Mesenchymal stem cell (in vitro differentiated cells and primary cell): ENCODE data around the gene SMIM29.

ENCODE experiments used
- DNase-seq: peaks from one replicate; pipeline ENCODE4 v3.0.0-alpha.2; 2013
- H2AFZ ChIP-seq: one replicate; pipeline ENCODE4 v1.6.1; 2013; ENCODE audit warnings: low read depth, mild to moderate bottlenecking, control low read depth, inconsistent platforms, low read length, moderate library complexity
- H2AK5ac ChIP-seq: 2 replicates; pipeline ENCODE4 v1.6.1; 2013; ENCODE audit warnings: low read length, moderate library complexity, mild to moderate bottlenecking, inconsistent platforms; ENCODE audit not compliant: severe bottlenecking
- H2BK120ac ChIP-seq: one replicate; pipeline ENCODE4 v1.6.1; 2013; ENCODE audit warnings: low read depth, mild to moderate bottlenecking, inconsistent platforms, low read length, moderate library complexity
- H2BK12ac ChIP-seq, 2 experiments: one replicate each; pipeline ENCODE4 v1.6.1; 2013; ENCODE audit warnings: inconsistent platforms in 2 of 2, low read length in 2 of 2, mild to moderate bottlenecking in 2 of 2, moderate library complexity in 2 of 2, control low read depth in 1 of 2
- H2BK15ac ChIP-seq: one replicate; pipeline ENCODE4 v1.6.1; 2013; ENCODE audit warnings: mild to moderate bottlenecking, low read depth, inconsistent platforms; ENCODE audit not compliant: poor library complexity, severe bottlenecking
- H2BK5ac ChIP-seq: 2 replicates; pipeline ENCODE4 v1.6.1; 2013; ENCODE audit warnings: low read depth, mild to moderate bottlenecking, low read length, control low read depth, inconsistent platforms; ENCODE audit not compliant: poor library complexity, severe bottlenecking
- H3K14ac ChIP-seq, 2 experiments: one replicate each; pipeline ENCODE4 v1.6.1; 2013; ENCODE audit warnings: inconsistent platforms in 2 of 2, low read length in 2 of 2, control low read depth in 1 of 2, mild to moderate bottlenecking in 1 of 2, moderate library complexity in 1 of 2
- H3K18ac ChIP-seq, 2 experiments: one replicate each; pipeline ENCODE4 v1.6.1; 2013; ENCODE audit warnings: inconsistent platforms in 2 of 2, low read length in 2 of 2, control low read depth in 1 of 2, low read depth in 1 of 2, mild to moderate bottlenecking in 1 of 2
- H3K23ac ChIP-seq, 2 experiments: one replicate each; pipeline ENCODE4 v1.6.1; 2013; ENCODE audit warnings: inconsistent platforms in 2 of 2, low read length in 2 of 2, mild to moderate bottlenecking in 2 of 2, moderate library complexity in 2 of 2, control low read depth in 1 of 2
- H3K27ac ChIP-seq: 2 replicates; pipeline ENCODE4 v1.5.1; 2013; ENCODE audit warnings: mild to moderate bottlenecking, moderate library complexity, low read length, control low read depth, inconsistent platforms; ENCODE audit not compliant: poor library complexity, severe bottlenecking
- H3K27me3 ChIP-seq, 2 experiments: 2 replicates each; pipeline versions ENCODE4 v1.6.1 to v1.7.0; 2013; ENCODE audit warnings: low read length in 2 of 2, mild to moderate bottlenecking in 2 of 2, moderate library complexity in 2 of 2, control low read depth in 1 of 2, inconsistent platforms in 1 of 2; ENCODE audit not compliant: control insufficient read depth in 1 of 2, insufficient read depth in 1 of 2
- H3K36me3 ChIP-seq, 2 experiments: 2 replicates each; pipeline versions ENCODE4 v1.6.1 to v1.7.0; 2013; ENCODE audit warnings: low read length in 2 of 2, control low read depth in 1 of 2, inconsistent platforms in 1 of 2, low read depth in 1 of 2, mild to moderate bottlenecking in 1 of 2; ENCODE audit not compliant: insufficient read depth in 2 of 2, control insufficient read depth in 1 of 2
- H3K4ac ChIP-seq, 2 experiments: one replicate each; pipeline ENCODE4 v1.6.1; 2013; ENCODE audit warnings: inconsistent platforms in 2 of 2, low read length in 2 of 2, mild to moderate bottlenecking in 2 of 2, moderate library complexity in 2 of 2, control low read depth in 1 of 2, low read depth in 1 of 2
- H3K4me1 ChIP-seq: 2 replicates; pipeline ENCODE4 v1.6.1; 2013; ENCODE audit warnings: low read depth, low read length, control low read depth; ENCODE audit not compliant: control insufficient read depth, insufficient read depth
- H3K4me2 ChIP-seq: 2 replicates; pipeline ENCODE4 v1.6.1; 2013; ENCODE audit warnings: low read length, mild to moderate bottlenecking, inconsistent platforms; ENCODE audit not compliant: poor library complexity, severe bottlenecking
- H3K4me3 ChIP-seq, 2 experiments: 2 replicates each; pipeline versions ENCODE4 v1.5.1 to v1.7.0; 2013; ENCODE audit warnings: low read length in 2 of 2, mild to moderate bottlenecking in 2 of 2, control low read depth in 1 of 2, low read depth in 1 of 2; ENCODE audit not compliant: insufficient read depth in 1 of 2
- H3K79me1 ChIP-seq: replicated peaks from 2 replicates; pipeline ENCODE4 v1.6.1; 2013; ENCODE audit warnings: mild to moderate bottlenecking, control low read depth, low read length, inconsistent platforms; ENCODE audit not compliant: poor library complexity, severe bottlenecking
- H3K9ac ChIP-seq: 2 replicates; pipeline ENCODE4 v1.7.0; 2013; ENCODE audit warnings: mild to moderate bottlenecking, low read length, moderate library complexity
- H3K9me3 ChIP-seq: 2 replicates; pipeline ENCODE4 v1.7.0; 2013; ENCODE audit warnings: mild to moderate bottlenecking, low read length; ENCODE audit not compliant: control insufficient read depth
- H4K8ac ChIP-seq: one replicate; pipeline ENCODE4 v1.6.1; 2013; ENCODE audit warnings: inconsistent platforms, mild to moderate bottlenecking, low read length, moderate library complexity
- H4K91ac ChIP-seq: one replicate; pipeline ENCODE4 v1.6.1; 2013; ENCODE audit warnings: mild to moderate bottlenecking, low read length, inconsistent platforms
- WGBS: methylation state at CpG from one replicate; pipeline ENCODE4 v1.1.7; 2013; ENCODE audit warnings: mixed read lengths; 5-methylcytosine and 5-hydroxymethylcytosine counted together

The SMIM29 gene

GRCh38 chr6:34226066-34226465, 22.7 kb downstream of the SMIM29 start:
- Histone ChIP-seq H3K14ac (no peak overlapping the region), H2AK5ac (no peak overlapping the region), H2BK120ac (no peak overlapping the region), H2AFZ (no peak overlapping the region), H4K91ac (no peak overlapping the region), H3K18ac (no peak overlapping the region), H3K27ac (no peak overlapping the region), H2BK5ac (no peak overlapping the region), H3K4me1 (peaks cover 26% of the 10 kb centered on the region), H3K79me1 (no peaks in the 10 kb centered on the region), H3K27me3 (no peaks in the 10 kb centered on the region), H3K4ac (no peak overlapping the region), H3K9me3 (no peaks in the 10 kb centered on the region), H2BK15ac (peak overlapping the region; percentile 49), H3K4me3 (no peak overlapping the region), H4K8ac (no peak overlapping the region), H3K36me3 (no peaks in the 10 kb centered on the region), H3K4me2 (no peak overlapping the region), H3K9ac (no peak overlapping the region), H2BK12ac (no peak overlapping the region), H3K23ac (no peak overlapping the region)
- no peak for DNase-seq
- WGBS = 72% methylated on average over 7 of the region's 7 CpGs

GRCh38 chr6:34225551-34225950, 23.3 kb downstream of the SMIM29 start:
- DNase-seq = no peak
- no peak overlapping the region for H3K4me3 ChIP-seq
- H2AFZ ChIP-seq = no peak overlapping the region
- H3K27me3 ChIP-seq = no peaks in the 10 kb centered on the region
- no peak overlapping the region for H3K14ac ChIP-seq
- no peak overlapping the region for H3K9ac ChIP-seq
- H3K18ac ChIP-seq = no peak overlapping the region
- no peak overlapping the region for H3K27ac ChIP-seq
- H2BK120ac ChIP-seq = no peak overlapping the region
- over 99% methylated on average over 5 of the region's 5 CpGs for WGBS
- H3K79me1 ChIP-seq = no peaks in the 10 kb centered on the region
- peak overlapping the region; percentile 7 for H4K8ac ChIP-seq
- H3K4ac ChIP-seq = no peak overlapping the region
- H2AK5ac ChIP-seq = no peak overlapping the region
- H3K4me1 ChIP-seq = peaks cover 25% of the 10 kb centered on the region
- no peak overlapping the region for H3K4me2 ChIP-seq
- peak overlapping the region; percentile 11 for H4K91ac ChIP-seq
- no peaks in the 10 kb centered on the region for H3K36me3 ChIP-seq
- H2BK5ac ChIP-seq = no peak overlapping the region
- peak overlapping the region; percentile 15 to 82 for H2BK12ac ChIP-seq
- no peak overlapping the region for H2BK15ac ChIP-seq
- no peak overlapping the region for H3K23ac ChIP-seq
- no peaks in the 10 kb centered on the region for H3K9me3 ChIP-seq

DNA sequence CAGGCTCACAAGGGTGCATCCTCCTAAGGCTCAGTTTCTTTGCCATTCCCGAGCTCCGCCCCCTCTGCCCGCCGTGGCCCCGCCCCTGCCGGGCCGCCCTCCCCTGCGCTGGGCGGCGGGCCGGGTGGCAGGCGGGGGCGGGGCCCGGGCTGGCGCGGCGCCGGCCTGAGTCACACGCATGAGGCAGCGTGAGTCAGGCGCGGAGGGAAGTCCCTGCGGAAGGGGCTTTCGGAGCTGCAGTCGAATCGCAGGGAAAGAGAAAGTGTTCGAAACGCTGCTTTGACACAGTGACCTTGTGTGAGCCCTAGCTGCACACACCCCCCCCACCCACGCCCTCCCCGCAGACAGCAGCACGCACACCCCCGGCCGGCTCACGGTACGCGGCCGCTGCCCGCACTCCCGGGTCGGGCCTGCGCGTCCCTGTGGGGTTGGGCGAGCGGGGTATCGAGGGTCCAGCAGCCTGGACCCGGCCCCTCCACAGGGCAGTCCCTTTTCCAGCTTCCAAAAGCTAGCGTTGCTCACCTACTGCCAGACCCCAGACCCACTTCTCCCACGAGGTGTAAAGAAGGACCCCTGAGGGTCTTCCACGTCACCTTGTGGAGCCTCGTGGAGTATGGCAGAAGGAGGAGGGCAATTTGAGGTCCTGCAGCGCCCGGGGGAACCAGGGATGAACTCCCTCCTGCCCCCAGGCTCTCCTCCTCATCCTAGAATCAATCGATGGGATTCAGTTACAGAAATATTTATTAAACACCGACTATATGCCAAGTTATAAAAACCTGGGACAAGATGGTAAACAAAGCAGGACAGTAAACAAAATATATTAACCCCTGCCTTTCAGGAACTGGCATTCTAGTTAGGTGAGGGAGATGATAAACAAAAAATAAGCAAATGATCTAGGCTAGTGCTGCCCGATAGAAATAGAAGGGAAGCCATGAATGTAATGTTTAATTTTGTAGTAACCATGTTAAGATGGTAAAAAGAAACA, 24.6 kb downstream of the SMIM29 start:
- peak overlapping the region; percentile 80 to 100 for H2BK12ac ChIP-seq
- 4% methylated on average over 27 of the region's 55 CpGs for WGBS
- no peaks in the 10 kb centered on the region for H3K36me3 ChIP-seq

DNA sequence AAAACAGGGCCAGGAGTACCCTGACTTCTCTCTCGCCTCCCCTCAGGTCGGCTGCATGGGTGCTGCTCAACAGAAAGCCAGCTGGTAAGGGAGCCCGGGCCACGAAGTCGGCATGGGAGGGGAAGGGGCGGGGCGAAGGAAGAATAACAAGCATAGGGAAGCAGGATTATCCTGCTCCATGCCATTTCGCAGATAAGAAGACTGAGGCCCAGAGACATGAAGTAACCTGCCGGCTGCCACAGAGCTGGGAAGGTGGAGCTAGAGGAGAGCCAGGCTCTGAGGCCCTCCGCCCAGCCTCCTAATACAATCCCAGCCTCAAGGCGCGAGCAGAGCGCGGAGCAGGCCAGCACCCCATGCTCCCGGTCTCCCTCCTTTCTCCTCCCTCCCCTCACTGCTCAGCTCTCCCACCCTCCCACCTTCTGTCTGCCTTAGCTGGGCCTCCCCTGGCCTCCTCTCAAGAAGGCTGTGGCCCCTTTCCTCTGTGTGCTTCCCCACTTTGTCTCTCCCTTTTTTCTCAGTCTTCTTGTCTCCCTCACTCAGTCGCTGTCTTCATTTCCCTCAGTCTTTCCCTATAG, 25.3 kb downstream of the SMIM29 start:
- peak overlapping the region; percentile 49 to 74 for H3K4me3 ChIP-seq
- H4K91ac ChIP-seq = peak overlapping the region; percentile 80
- H3K27ac ChIP-seq = peak overlapping the region; percentile 58
- no peak overlapping the region for H3K23ac ChIP-seq
- no peaks in the 10 kb centered on the region for H3K79me1 ChIP-seq
- WGBS = 14% methylated on average over 16 of the region's 16 CpGs
- H3K4ac ChIP-seq = peak overlapping the region; percentile 70 to 77
- peak overlapping the region; percentile 51 for H3K4me2 ChIP-seq
- peak overlapping the region; percentile 94 for H2AFZ ChIP-seq
- H3K18ac ChIP-seq = peak overlapping the region; percentile 91 to 97
- H2AK5ac ChIP-seq = peak overlapping the region; percentile 68
- peak overlapping the region; percentile 94 for H4K8ac ChIP-seq
- no peaks in the 10 kb centered on the region for H3K9me3 ChIP-seq
- no peaks in the 10 kb centered on the region for H3K27me3 ChIP-seq
- no peaks in the 10 kb centered on the region for H3K36me3 ChIP-seq
- peak overlapping the region; percentile 66 for H2BK15ac ChIP-seq
- H2BK12ac ChIP-seq = peak overlapping the region; percentile 80 to 100
- H2BK120ac ChIP-seq = peak overlapping the region; percentile 84
- DNase-seq = no peak
- H3K4me1 ChIP-seq = peaks cover 22% of the 10 kb centered on the region
- peak overlapping the region; percentile 89 for H3K9ac ChIP-seq
- peak overlapping the region in 1 of 2 experiments; percentile 50 for H3K14ac ChIP-seq
- H2BK5ac ChIP-seq = peak overlapping the region; percentile 37

More for the DNA sequence above, 24.6 kb downstream of the SMIM29 start:
- Histone ChIP-seq H3K9me3 (no peaks in the 10 kb centered on the region), H4K8ac (peak overlapping the region; percentile 90), H3K23ac (no peak overlapping the region), H3K4ac (peak overlapping the region; percentile 57 to 98), H3K9ac (peak overlapping the region; percentile 95), H3K14ac (peak overlapping the region in 1 of 2 experiments; percentile 81), H3K18ac (peak overlapping the region; percentile 91 to 97), H2AK5ac (no peak overlapping the region), H3K4me1 (peaks cover 24% of the 10 kb centered on the region), H2BK5ac (peak overlapping the region; percentile 78), H2BK15ac (peak overlapping the region; percentile 80), H3K79me1 (no peaks in the 10 kb centered on the region), H2AFZ (peak overlapping the region; percentile 94), H3K4me2 (peak overlapping the region; percentile 95), H4K91ac (peak overlapping the region; percentile 94), H3K4me3 (peak overlapping the region; percentile 66 to 75), H3K27ac (peak overlapping the region; percentile 69), H3K27me3 (no peaks in the 10 kb centered on the region), H2BK120ac (peak overlapping the region; percentile 96)
- peak; percentile 99 for DNase-seq
